Measurements from ENCODE around the gene ZDHHC14.
"Not testable (repeated sequence)": the region's sequence is repeated elsewhere in the genome, so short reads cannot be mapped to it uniquely, and the experiment has no call there.

ZDHHC14 gene

DNA sequence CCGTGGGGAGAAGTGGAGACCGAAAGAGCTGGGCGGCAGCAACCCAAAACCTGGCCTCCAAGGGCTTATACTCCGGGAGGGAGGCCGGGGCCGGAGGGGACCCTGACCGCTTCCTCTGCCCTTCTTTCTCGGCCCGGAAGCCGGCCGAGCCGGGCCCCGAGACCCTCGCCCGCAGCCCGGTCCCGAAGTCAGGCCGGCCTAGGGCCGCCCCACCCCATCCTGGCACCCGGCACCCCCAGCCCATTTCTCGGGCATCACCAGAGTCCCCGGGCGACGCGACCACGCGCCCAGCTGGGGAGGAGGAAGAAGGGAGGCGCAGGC is 572 bp upstream of the ZDHHC14 start:
- peak overlapping the region; percentile 84 for H3K27ac ChIP-seq
- no peak for TF ChIP-seq ZFX (IDR thresholded peaks at IDR 0.05; ENCODE audit: borderline replicate concordance)

DNA sequence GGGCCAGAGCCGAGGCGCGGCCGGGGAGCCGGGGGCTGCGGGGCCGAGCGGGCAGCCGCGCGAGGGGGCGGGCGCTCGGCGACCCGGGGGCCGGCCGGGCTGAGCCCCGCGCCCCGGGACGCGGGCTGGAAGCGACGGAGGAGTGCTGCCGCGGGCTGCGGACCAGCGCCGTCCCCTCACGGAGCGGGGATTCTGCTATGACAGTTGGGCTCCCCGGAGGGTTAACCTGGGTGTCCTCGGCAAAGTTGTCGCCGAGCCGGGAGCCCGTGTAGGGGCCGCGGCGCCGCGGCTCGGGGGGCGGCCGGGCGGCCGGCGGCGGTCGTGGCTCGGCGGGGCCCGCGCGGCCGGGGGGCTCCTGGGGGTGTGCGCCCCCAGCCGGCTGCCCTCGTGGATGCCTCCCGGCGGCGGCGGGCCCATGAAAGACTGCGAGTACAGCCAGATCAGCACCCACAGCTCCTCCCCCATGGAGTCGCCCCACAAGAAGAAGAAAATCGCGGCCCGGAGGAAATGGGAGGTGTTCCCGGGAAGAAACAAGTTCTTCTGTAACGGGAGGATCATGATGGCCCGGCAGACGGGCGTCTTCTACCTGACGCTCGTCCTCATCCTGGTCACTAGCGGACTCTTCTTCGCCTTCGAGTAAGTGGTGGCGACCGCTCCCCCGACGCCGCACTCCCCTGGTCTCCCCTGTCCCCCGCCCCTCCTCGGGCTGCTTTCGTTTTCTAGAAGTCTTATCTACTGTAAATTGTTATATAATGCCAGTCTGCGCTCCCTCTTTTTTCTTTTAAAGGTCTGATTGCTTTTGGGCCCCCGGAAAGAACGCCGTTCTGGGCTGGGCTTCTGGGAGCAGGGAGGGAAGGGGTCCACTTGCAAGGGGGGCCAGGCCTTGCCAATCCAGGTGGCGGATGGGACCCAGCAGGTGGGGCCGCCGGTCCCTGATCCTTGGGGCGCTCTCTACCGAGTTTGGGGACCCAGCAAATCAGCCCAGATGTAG is 936 bp downstream of the ZDHHC14 start:
- H3K27ac ChIP-seq: peak overlapping the region; percentile 84
- TF ChIP-seq, protein P1, sequence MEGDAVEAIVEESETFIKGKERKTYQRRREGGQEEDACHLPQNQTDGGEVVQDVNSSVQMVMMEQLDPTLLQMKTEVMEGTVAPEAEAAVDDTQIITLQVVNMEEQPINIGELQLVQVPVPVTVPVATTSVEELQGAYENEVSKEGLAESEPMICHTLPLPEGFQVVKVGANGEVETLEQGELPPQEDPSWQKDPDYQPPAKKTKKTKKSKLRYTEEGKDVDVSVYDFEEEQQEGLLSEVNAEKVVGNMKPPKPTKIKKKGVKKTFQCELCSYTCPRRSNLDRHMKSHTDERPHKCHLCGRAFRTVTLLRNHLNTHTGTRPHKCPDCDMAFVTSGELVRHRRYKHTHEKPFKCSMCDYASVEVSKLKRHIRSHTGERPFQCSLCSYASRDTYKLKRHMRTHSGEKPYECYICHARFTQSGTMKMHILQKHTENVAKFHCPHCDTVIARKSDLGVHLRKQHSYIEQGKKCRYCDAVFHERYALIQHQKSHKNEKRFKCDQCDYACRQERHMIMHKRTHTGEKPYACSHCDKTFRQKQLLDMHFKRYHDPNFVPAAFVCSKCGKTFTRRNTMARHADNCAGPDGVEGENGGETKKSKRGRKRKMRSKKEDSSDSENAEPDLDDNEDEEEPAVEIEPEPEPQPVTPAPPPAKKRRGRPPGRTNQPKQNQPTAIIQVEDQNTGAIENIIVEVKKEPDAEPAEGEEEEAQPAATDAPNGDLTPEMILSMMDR (IDR thresholded peaks at IDR 0.05): peak; percentile 19; the same call in 1 of the 2 replicates
- no peak for TF ChIP-seq ZFX (IDR thresholded peaks at IDR 0.05; ENCODE audit: borderline replicate concordance)

DNA sequence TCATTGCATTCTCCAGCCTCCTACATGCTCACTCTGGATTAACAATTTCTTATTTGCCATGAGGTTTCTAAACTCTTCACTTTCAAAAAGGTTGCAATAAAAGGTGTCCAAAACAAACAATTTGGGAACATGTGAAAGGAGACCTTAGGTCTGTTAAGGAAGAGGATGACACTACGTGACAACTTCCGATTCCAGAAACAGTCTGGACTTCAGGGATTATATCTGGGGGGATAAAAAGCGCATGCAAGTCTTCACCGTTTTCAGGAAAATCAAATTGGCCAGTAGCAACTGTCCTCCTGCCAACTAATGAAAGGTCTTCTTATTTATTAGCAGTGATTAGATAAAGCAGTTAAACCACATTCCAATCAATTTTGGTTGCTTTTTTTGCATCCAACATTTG is 1.8 kb downstream of the ZDHHC14 start:
- TF ChIP-seq, protein P1 (IDR thresholded peaks at IDR 0.05): no peak
- TF ChIP-seq ZFX (IDR thresholded peaks at IDR 0.05; ENCODE audit: borderline replicate concordance): no peak
- H3K27ac ChIP-seq: no peak overlapping the region

DNA sequence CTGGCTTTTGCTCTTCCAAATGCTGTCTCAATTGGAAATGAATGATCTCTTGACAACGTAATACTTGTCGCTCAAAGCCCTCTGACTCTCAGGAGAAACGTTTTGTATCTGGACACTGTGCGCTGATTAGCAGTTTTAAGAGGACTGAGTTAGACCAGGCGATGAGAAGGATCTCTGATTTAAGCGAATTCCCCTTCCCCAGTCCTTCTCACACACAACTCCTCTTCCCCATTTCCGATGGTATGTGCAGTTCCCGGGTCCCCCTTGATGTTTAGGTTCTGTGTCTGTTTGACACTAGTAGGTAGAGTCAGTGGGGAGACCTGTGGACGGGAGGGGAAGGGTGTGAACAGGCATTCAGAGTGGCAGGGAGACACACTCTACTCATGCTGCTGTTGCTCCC is 2.5 kb downstream of the ZDHHC14 start:
- no peak overlapping the region for H3K27ac ChIP-seq
- TF ChIP-seq ZFX (IDR thresholded peaks at IDR 0.05; ENCODE audit: borderline replicate concordance): no peak
- TF ChIP-seq, protein P1 (IDR thresholded peaks at IDR 0.05): no peak

DNA sequence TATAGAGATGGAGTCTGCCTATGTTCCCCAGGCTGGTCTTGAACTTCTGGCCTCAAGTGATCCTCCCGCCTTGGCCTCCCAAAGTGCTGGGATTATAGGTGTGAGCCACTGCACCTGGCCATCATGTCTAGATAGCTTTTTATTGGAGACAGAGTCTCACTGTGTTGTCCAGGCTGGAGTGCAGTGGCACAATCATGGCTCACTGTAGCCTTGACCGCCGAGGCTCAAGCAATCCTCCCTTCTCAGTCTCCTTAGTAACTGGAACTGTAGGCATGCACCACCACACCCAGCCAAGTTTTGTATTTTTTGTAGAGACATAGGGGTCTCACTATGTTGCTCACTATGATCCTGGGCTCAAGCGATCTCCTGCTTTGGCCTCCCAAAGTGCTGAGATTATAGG is 4.0 kb downstream of the ZDHHC14 start:
- H3K27ac ChIP-seq: not testable (repeated sequence)

DNA sequence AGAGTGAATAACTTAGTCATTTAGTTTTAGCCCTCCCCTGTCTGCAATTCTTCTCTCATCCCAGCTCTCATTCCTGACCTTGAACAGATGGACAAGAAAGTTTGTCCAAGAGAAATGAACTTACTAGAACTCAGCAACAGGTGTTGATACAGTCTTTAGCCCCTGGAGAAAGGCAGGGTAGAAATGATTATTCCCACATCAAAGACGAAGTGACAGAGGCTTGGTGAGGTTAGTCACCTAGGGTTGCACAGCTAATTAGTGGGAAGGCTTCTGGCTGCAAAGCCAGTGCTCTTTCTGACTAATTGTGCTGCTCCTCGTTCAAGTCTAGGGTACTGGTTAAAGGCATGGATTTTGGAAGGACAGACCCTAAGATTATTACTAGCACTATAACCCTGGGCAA is 4.5 kb downstream of the ZDHHC14 start:
- TF ChIP-seq ZFX (IDR thresholded peaks at IDR 0.05; ENCODE audit: borderline replicate concordance): no peak
- TF ChIP-seq, protein P1 (IDR thresholded peaks at IDR 0.05): no peak
- H3K27ac ChIP-seq: no peak overlapping the region

DNA sequence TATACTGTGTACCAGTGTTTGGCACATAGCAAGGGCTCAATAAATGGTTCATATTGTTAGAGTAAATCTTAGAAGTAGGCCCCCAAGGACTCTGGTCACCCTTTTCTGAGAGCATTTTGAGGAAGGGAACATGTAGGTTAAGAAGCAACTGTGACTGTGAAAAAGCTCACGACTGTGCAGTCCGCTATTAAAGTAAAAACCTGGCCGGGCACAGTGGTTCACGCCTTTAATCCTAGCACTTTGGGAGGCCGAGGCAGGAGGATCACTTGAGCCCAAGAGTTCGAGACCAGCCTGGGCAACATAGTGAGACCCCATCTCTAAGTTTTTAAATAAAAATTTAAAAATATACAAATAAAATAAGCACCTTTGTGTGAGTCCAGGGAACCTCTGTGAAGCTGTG is 5.0 kb downstream of the ZDHHC14 start:
- H3K27ac ChIP-seq: no peak overlapping the region
- no peak for TF ChIP-seq ZFX (IDR thresholded peaks at IDR 0.05; ENCODE audit: borderline replicate concordance)
- TF ChIP-seq, protein P1 (IDR thresholded peaks at IDR 0.05): no peak

DNA sequence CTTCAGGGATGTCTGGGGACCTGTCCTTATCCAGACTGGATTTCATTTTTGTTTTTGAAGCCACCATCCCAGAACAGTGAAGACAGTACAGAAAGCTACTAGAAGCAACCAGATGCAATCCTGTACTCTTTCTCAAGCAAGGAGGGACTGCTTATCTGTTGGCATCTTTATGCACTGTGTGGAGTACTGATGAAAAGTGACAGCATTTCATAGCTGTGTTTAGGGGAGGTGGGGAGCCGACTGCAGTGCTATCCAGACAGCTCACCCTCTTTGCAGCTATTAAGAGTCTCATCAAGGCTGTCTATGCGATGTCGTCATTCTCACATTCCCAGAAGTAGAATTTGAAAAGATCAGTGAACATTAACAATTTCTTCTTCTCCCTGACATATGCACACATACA is 5.5 kb downstream of the ZDHHC14 start:
- no peak overlapping the region for H3K27ac ChIP-seq

More for the DNA sequence above, 5.5 kb downstream of the ZDHHC14 start:
- TF ChIP-seq, protein P1 (IDR thresholded peaks at IDR 0.05): no peak
- TF ChIP-seq ZFX (IDR thresholded peaks at IDR 0.05; ENCODE audit: borderline replicate concordance): no peak

All from 22Rv1 (cell line).